ENCODE data around the gene SYNPO.

SYNPO gene

DNA sequence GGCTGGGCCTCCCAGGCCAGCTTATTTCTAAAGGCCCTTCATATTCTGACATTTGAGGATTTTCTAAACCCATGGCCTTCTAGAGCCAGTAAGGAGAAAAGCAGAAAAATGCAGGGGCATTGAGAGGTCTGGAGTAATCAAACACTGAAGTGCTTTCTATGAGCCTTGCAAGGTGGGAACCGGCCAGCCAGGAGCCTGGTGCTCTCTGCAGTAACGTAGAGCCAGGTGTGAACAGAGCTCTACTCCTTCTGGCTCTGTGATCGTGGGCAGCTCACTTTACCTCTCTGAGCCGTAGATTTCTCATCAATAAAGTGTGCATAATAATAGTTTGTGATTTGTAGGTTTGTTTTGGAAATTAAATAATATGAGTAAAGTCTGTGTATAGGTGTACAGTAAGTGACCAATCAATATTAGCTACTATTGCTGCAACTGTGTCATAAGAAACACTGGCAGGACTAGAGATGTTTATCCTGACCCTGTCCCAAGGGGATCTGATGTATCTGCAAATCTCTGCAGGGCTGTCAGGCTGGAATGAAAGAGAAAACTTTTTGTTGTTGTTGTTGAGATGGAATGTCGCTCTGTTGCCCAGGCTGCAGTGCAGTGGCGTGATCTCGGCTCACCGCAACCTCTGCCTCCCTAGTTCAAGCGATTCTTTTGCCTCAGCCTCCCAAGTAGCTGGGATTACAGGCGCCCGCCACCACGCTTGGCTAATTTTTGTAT lies 2.7 kb downstream of the SYNPO start:
- no peak for DNase-seq

DNA sequence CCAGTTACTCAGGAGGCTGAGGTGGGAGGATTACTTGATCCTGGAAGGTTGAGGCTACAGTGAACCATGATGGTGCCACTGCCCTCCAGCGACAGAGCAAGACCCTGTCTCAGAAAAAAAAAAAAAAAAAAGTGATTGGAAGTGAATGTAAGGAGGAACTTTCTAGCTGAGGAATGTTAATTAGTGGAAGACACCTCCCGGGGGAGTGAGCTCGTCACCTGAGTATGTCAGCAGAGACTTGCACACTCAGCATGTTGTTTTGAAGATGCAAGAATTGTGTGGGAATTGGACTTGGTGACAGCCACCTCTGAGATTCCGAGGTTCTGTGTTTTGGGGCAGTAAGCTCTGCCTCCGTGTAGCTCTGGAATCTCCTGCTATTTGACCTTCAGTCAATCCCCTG lies 3.6 kb downstream of the SYNPO start:
- no peak for DNase-seq

DNA sequence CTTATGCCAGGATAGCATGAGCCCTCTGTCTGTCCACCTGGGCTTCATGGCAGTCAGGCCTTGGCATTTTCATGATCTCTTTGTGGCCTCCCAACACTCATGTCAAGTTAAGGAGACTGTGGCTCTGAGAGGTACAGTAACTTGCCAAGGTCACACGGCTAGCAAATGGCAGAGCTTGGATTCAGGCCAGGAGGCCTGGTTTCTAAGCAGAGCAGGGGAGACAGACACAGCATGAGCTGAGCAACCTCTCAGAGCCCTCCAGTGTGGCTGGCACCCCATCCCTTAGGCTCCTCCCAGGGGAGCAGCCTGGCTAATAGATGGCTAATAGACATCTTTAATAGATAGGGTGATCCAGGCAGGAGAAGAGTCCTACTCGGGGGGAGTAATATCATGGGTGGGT lies 4.1 kb downstream of the SYNPO start:
- DNase-seq: no peak

DNA sequence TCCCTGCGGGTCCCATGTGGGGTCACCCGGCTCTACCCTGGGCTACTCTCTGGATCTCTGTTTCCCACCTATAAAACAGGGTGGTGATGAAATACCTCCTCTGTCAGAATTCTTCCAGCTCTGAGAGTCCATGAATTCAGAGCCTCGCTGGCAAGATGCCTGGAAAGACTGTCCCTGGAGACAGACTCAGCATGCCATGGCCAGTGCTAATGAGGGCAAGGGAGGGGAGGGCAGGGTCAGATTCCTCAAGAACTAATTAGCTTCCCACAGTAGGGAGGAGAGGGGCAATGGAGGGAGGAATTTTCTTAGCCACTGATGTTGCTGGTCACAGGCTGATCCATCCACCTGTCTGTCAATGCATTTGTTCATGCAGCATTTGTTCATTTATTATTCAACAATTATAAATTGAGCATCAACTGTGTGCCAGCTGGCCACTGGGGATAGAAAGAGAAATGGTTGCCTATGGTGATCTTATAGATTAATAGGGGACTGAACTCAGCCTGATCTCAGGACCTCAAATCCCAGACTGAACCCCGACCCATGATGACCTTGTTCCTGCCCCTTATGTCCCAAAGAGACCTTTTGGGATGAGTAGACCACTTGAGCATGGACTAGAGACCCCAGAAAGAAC lies 4.7 kb downstream of the SYNPO start:
- DNase-seq: no peak

DNA sequence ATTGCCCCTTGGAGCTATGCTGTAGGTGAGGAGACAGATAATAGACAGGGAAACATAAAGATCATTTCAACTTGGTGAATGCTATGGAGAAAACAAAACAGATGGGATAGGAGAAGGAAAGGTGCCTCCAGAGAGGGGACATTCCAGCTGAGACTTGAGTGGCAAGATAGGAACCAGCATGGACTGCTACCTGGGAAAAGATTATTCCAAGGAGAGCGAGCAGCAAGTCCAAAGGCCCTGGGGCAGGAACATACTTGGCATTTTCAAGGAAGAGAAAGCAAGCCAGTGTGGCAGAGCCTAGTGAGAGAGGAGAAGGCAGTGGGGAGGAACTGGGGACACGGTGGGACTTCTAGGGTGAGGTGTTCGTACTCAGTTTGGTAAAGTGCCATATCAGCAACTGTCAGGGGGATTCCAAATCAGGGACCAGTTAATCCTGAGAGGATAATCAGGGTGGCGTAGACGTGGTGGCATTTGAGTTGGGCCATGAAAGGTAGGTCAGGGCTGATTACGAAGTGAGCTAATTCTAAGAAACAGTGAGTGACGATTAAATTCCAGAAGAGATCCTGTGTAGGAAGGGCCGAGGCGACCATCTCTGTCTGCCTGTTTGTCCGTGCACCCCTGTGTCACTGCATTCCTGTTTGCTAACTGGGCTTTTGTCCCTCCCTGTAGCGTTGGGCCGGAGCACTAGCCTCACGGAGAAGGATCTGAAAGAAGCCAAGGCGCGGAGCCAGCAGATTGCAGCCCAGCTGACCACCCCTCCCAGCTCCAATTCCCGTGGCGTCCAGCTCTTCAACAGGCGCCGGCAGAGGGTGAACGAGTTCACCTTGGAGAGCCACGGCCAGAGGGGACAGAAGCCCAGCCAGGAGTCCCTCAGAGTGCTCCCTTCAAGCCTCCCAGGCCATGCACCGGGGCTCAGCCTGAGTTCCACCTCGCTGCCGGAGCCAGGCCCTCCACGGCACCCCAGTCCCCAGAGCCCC lies 7.1 kb downstream of the SYNPO start:
- DNase-seq: no peak

DNA sequence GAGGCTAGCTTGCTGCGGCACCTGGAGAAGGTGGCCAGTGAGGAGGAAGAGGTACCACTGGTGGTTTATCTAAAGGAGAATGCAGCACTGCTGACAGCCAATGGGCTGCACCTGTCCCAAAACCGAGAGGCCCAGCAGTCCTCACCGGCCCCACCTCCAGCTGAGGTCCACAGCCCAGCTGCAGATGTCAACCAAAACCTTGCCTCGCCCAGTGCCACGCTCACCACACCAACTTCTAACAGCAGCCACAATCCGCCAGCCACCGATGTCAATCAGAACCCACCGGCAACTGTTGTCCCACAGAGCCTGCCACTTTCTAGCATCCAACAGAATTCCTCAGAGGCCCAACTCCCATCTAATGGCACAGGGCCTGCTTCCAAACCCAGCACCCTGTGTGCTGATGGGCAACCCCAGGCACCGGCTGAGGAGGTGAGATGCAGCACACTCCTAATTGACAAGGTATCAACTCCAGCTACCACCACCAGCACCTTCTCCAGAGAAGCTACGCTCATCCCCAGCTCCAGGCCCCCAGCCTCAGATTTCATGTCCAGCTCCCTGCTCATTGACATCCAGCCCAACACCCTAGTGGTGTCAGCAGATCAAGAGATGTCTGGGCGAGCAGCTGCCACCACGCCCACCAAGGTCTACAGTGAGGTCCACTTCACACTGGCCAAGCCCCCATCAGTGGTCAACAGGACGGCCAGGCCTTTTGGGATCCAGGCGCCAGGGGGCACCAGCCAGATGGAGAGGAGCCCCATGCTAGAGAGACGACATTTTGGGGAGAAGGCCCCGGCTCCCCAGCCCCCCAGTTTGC lies 8.0 kb downstream of the SYNPO start:
- no peak for DNase-seq

DNA sequence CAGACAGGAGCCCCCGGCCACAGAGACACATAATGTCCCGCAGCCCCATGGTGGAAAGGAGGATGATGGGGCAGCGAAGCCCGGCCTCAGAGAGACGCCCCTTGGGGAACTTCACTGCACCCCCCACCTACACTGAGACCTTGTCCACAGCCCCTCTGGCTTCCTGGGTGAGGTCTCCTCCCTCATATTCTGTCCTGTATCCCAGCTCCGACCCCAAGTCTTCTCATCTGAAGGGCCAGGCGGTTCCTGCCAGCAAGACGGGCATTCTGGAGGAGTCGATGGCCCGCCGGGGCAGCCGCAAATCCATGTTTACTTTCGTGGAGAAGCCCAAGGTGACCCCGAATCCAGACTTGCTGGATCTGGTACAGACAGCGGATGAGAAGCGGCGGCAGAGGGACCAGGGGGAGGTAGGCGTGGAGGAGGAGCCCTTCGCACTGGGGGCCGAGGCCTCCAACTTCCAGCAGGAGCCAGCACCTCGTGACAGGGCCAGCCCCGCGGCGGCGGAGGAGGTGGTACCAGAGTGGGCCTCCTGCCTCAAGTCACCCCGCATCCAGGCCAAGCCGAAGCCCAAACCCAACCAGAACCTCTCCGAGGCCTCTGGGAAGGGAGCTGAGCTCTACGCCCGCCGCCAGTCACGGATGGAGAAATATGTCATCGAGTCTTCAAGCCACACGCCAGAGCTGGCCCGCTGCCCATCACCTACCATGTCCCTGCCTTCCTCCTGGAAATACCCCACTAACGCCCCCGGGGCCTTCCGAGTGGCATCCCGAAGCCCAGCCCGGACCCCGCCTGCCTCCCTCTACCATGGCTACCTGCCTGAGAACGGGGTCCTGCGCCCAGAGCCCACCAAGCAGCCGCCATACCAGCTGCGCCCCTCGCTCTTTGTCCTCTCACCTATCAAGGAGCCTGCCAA lies 8.9 kb downstream of the SYNPO start:
- no peak for DNase-seq

DNA sequence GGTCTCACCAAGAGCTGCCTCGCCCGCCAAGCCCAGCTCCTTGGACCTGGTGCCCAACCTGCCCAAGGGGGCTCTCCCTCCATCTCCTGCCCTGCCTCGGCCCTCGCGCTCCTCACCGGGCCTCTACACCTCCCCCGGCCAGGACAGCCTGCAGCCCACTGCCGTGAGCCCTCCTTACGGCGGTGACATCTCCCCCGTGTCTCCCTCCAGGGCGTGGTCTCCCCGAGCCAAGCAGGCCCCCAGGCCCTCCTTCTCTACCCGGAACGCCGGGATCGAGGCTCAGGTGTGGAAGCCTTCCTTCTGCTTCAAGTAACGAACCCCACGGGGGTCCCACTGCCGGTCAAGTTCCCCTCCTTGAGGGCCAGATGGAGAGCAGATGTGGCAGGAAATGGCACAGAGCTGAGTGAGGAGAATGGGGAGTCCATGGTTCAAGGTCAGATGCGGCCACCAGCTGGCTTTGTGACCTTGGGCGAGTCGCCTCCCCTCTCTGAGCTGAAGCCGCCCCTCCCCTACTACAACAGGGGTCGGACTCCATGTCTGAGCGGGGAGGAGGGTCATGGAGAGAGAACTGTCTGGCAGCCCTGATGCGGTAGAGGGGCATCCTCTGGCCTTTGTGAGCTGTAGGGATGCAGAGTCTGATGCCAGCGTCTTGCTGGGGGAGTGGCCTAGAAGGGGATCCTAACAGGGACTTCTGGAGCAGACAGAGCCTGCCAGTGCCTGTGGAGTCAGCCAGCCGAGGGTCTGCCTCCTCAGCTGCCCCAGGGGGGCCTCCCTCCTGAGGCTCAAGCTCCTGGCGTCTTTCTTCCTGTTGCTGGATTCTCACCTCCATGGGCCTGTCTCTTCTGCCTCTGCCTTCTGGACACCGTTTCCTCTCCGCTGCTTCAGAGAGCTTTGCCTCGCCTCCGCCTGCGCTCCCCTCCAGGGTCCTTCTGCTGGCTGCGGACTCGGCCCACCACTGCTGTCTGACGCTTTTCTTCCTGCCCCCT lies 9.9 kb downstream of the SYNPO start:
- DNase-seq: no peak

DNA sequence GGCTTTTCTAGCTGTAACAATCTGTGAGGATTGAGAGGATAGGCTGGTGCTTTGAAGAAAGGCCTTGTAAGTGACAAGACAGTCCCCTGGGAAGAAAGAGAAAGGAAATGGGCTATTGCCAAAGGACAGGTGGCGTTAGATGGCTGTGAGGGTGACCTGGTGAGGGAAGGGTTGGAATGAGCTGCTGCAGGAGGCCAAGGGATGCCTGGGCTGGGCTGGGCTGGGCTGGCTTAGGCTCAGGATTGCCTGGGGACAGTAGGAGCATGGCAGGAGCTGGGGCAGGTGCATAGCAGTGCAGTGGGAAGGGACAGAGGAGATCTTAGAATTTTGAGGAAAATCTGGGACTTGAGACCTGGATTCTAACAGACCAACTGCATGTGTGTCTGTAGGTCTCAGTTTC lies 10.9 kb downstream of the SYNPO start:
- no peak for DNase-seq

DNA sequence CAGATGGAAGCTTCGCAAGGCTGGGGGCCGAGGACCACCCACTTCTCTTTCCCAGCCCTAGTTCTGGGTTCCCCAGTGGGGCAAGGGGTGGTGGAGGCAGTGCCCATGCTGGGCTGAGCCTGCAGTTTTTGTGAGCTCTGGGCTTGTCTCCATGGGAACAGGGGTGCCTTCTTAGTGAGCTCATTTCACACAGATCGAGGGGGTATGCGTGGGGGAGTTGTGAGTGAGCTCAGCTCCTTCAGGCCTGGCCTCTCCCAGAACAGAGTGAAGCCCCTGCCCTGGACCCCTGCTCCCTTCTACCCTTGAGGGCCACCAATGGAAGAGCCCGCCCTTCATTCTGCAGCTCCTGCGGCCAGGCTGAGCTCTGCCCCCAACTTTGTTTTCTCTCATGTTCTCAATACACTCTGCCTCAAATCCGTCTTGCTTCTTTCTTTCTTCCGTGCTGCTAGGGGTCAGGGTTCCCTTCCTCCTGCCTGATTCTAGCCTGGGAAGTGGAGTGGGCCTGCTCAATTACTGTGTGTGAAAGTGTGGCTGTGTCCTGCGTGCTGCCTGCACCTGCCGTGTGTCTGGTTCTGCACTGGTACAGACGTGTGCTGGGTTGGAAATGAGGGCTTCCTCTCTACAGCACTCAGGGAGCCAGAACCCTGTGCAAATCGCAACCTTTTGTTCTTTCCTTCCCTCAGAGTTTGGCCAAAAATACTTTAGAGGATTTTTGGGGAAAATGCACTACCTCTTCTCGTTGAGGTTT lies 11.6 kb downstream of the SYNPO start:
- no peak for DNase-seq

DNA sequence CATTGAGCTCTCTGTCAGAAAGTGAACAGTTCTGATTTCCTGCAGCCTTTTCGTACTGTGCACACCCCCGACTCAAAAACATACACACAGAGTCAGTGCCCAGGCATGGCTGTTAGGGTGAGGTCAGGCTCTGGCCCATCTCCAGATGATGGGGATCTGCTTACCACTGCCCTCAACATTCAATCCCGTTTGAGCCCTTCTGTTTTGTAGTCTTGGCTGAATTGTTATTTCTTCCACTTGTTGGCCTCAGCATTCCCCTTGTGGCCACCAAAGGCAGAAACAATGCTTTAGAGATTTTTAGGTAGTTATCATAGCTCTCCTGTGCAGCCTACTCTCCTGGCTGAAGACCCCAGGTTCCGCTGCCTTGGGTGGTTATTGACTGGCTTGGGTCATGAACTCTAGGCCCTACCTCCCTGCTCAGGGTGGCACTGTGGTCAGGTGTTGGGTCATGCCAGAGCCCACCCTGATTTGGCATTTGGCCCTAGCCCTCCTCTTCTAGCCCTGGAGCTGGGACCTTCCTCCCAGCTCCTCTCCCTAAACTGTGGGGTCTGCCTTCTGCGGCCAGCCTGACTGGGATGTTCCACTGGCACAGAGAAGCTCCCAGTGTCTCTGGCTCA lies 12.8 kb downstream of the SYNPO start:
- DNase-seq: no peak

DNA sequence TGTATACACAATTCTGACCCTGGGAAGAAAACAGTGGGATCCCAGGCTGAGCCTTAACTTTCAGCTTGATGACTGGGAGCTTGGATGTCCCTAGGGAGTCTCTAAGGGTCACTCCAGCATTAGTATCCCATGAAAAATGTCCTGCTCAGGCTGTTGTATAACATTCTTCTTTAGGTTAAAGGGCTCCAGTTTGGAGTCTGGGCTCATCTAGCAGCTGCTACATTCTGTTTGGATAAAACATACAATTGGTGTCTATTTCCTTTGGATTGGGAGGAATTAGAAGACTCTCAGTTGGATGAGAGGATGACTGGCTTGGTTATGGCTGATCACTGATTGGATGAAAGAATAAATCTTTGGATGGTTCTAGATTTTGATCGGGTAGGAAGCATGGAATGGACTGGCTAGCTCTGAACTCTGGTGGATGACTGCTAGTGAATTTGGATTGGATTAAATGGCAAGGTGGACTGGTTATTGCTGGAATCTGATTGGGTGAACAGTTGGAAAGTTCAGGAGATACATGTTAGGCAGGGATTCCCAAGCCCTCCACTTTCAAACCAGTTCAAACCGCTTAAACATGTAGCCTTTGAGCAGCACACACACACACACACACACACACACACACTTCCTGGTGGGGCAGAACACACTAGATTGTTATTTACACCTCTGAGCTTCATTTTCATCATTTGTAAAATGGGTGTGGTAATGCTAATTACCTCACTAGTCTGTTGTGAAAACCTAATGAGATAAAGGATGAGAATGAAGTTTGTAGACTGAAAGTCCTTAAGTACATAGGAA lies 13.5 kb downstream of the SYNPO start:
- DNase-seq: no peak

DNA sequence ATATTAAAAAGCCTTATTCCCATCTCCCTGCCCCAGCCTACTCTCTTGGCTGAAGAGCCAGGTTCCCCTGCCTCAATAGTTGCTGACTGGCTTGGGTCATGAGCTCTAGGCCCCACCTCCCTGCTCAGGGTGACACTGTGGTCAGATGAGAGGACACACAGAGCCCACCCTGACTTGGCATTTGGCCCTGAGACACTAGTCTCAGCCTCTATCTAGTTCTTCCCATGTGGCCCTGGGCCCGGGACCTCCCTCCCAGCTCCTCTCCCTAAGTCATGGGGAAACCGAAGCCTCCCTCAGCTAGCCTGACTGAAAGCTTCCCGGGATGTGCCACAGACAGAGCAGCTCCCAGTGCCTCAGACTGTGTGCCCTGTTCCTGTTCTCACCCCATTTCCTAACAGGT lies 14.8 kb downstream of the SYNPO start:
- no peak for DNase-seq

DNA sequence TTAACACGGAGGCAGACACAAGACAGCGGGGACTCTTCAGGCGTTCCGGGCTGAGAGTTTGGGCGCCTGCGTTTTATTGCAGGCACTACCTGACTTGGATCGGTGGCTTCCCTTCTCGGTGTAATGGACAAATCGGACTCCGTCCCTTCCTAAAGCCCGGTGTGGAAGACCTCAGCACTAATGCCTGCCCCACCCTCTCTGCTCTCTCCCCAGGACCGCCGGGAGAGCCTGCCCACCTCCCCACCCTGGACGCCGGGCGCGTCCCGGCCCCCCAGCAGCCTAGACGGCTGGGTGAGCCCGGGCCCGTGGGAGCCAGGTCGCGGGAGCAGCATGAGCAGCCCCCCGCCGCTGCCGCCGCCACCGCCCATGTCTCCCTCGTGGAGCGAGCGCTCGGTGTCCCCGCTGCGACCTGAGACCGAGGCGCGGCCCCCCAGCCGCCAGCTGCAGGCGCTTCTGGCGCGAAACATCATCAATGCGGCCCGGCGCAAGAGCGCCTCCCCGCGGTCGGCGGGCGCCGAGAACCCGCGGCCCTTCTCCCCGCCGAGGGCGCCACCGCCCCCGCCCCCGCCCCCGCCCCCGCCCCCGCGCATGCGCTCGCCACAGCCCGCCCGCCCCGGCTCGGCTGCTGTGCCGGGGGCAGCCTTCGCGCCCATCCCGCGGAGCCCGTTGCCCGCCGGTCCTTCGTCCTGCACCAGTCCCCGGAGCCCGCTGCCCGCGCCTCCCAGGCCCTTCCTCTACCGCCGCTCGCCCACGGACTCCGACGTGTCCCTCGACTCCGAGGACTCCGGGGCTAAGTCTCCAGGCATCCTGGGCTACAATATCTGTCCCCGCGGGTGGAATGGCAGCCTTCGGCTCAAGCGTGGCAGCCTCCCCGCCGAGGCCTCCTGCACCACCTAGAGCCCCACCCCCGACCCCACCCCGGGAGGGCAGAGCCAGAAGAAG lies 16.0 kb downstream of the SYNPO start:
- DNase-seq: peak; percentile 64 to 70

DNA sequence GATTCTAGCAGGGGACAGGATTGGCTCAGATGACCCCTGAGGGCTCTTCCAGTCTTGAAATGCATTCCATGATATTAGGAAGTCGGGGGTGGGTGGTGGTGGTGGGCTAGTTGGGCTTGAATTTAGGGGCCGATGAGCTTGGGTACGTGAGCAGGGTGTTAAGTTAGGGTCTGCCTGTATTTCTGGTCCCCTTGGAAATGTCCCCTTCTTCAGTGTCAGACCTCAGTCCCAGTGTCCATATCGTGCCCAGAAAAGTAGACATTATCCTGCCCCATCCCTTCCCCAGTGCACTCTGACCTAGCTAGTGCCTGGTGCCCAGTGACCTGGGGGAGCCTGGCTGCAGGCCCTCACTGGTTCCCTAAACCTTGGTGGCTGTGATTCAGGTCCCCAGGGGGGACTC lies 17.7 kb downstream of the SYNPO start:
- DNase-seq: no peak

DNA sequence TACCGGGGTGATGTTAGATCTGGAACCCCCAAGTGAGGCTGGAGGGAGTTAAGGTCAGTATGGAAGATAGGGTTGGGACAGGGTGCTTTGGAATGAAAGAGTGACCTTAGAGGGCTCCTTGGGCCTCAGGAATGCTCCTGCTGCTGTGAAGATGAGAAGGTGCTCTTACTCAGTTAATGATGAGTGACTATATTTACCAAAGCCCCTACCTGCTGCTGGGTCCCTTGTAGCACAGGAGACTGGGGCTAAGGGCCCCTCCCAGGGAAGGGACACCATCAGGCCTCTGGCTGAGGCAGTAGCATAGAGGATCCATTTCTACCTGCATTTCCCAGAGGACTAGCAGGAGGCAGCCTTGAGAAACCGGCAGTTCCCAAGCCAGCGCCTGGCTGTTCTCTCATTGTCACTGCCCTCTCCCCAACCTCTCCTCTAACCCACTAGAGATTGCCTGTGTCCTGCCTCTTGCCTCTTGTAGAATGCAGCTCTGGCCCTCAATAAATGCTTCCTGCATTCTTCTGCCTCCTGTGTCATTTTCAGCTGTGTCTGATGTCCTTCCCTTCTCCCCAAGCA lies 18.3 kb downstream of the SYNPO start:
- no peak for DNase-seq

Data from activated CD4-positive, alpha-beta T cell treated with anti-CD3 and anti-CD28 coated beads, Interleukin-2, amount 50 U/mL, for 48 hours (primary cell).